Head of caudate nucleus (tissue), 42 donors: ENCODE data around the gene HSPB6.
"Not testable (repeated sequence)": the region's sequence is repeated elsewhere in the genome, so short reads cannot be mapped to it uniquely, and the experiment has no call there.

Source experiments
- DNase-seq, 42 donors: peaks; one replicate each; pipeline versions ENCODE4 v3.0.0 to v3.0.0-alpha.2; 2020 to 2021; ENCODE audit warnings: mixed read lengths in 7 of 42
- intact Hi-C: fragments of 100-400 bp; cut with DNase I; formaldehyde crosslinking; loops from one replicate; pipeline ENCODE4 v1.15.0; 2022

HSPB6 gene

GRCh38 chr19:35756377-35757230 is at the start of gene HSPB6:
Gene HSPB6 (minus strand): TSS chr19:35757029. CDS start chr19:35757008, 21 bp downstream.
- DNase-seq, result peak in 14 of 42 donors; percentile 37 to 68 (median 46)
- intact Hi-C loops, result no loop called here

GRCh38 chr19:35806597-35806996 is 49.8 kb upstream of the HSPB6 start:
- intact Hi-C loops, result no loop called here
- no peak for DNase-seq

- no peak for DNase-seq
- intact Hi-C loops, result no loop called here
Observed at GRCh38 chr19:35805526-35806102, 48.8 kb upstream of the HSPB6 start.

GRCh38 chr19:35801828-35802227 is 45.0 kb upstream of the HSPB6 start:
- DNase-seq, result no peak
- intact Hi-C loops, result no loop called here

GRCh38 chr19:35797663-35798062 is 40.8 kb upstream of the HSPB6 start:
- intact Hi-C loops, result no loop called here
- peak in 34 of 42 donors; percentile 18 to 74 (median 51) for DNase-seq

GRCh38 chr19:35796645-35797542 is 40.1 kb upstream of the HSPB6 start:
- intact Hi-C loops, result no loop called here
- DNase-seq, result no peak

GRCh38 chr19:35795564-35795963 is 38.7 kb upstream of the HSPB6 start:
- intact Hi-C loops, result not testable (repeated sequence)

GRCh38 chr19:35793381-35794165 is 36.7 kb upstream of the HSPB6 start:
- intact Hi-C loops, result no loop called here
- no peak for DNase-seq

More at GRCh38 chr19:35795564-35795963, 38.7 kb upstream of the HSPB6 start:
- DNase-seq, result not testable (repeated sequence)

GRCh38 chr19:35792888-35793287 is 36.1 kb upstream of the HSPB6 start:
- DNase-seq, result no peak
- intact Hi-C loops, result no loop called here

- no peak for DNase-seq
- intact Hi-C loops, result no loop called here
Observed at GRCh38 chr19:35792312-35792711, 35.5 kb upstream of the HSPB6 start.

- intact Hi-C loops, result no loop called here
- no peak for DNase-seq
Observed at GRCh38 chr19:35791814-35792279, 35.0 kb upstream of the HSPB6 start.

GRCh38 chr19:35790981-35791813 is 34.4 kb upstream of the HSPB6 start:
- no peak for DNase-seq
- intact Hi-C loops, result no loop called here

GRCh38 chr19:35789978-35790944 is 33.4 kb upstream of the HSPB6 start:
- DNase-seq, result no peak
- intact Hi-C loops, result no loop called here

GRCh38 chr19:35789195-35789977 is 32.6 kb upstream of the HSPB6 start:
- no peak for DNase-seq
- intact Hi-C loops, result no loop called here

GRCh38 chr19:35788205-35788960 is 31.6 kb upstream of the HSPB6 start:
- intact Hi-C loops, result no loop called here

More at GRCh38 chr19:35788205-35788960, 31.6 kb upstream of the HSPB6 start:
- no peak for DNase-seq
